Measurements from ENCODE around the gene TXNDC11.

Gene TXNDC11

DNA sequence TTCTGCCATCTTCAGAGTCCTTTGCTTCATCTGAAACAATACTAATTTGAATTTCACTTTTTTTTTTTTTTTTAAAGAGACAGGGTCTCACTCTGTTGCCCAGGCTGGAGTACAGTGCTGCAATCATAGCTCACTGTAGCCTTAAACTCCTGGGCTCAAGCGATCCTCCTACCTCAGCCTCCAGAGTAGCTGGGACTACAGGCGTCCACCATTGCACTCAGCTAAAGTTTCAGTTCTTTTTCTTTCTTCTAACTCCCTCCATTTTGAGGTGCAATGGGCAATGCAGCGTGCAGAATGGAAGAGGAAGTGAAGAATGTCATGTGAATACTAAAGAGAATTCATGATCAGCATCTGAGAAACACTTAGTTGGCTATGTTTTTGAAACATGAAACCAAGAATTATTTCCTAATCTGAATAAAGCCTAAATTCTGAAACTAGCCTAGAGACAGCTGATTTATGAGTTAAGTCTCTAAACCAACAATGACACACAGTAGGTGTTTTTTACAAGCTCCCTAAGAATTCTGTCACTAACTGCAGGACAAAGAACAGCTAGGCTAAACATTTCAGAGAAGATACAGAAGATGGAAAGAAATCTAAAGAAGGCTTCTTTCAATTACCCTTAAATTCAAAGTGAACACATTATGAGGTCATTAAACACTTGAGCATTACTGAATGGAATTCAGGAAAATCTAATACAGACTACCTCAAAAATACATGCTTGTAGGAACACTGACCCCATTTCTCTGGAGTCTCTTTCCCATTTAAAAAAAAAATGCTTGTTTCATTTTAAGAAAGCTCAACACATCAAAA is 53.4 kb downstream of the TXNDC11 start:
- no peak for DNase-seq (ENCODE audit: low read depth)

DNA sequence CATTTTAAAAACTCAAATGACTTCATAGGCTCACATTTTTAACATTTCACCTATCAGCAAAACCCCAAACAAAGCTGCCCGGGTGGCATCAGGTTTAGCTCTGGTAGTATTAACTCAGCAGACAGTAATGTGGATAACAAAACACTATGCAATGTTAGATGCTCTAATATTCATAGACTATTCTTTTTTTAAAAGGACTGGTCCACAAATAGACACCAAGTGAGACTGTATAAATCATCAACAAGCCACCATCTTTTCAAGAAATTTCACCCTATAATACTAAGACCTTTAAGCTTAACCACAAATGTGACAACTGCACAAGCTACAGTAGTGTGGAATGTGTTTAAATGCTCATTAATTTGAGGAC is 54.2 kb downstream of the TXNDC11 start:
- DNase-seq (ENCODE audit: low read depth): no peak

DNA sequence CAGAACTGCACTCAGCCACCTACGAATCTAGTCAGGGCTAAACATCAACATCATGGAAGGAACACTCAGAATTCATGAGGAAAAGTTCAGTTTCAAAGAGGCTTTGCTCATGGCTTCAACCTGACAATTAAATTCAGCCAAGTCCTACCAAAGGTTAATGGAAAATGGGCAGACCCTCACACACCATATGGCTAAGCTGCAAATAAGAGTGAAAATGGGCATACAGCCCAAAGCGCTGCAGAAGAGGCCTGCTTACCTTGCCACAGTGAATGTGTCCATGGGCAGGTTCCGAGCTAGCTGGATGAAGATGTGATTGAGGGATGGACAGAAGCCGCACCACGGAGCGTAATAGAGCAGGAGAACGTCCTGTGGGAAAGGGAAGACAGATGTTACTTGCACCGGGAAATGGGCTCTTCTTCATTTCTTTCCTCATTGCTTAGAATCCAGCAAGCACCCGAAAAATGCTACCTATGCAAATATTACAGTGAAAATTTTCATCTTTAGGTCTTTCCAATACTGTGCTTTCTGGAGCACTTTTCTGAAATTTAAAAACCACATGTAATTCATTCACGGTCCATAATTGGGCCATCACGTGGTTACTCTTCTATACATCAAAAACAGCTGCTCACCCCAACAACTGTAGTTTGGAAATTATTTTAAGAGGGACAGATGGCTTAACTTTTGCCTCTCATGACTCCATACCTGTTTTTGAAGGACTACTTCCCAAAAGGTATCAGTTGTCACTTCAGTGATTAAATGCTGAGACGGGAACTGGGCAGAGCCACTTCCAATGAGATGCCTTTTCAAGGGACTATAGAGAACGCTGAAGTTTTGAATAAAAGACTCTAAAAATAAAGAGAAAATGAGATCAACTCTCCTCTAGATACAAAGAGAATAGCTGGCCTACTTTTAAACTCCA is 54.8 kb downstream of the TXNDC11 start:
- no peak for DNase-seq (ENCODE audit: low read depth)

DNA sequence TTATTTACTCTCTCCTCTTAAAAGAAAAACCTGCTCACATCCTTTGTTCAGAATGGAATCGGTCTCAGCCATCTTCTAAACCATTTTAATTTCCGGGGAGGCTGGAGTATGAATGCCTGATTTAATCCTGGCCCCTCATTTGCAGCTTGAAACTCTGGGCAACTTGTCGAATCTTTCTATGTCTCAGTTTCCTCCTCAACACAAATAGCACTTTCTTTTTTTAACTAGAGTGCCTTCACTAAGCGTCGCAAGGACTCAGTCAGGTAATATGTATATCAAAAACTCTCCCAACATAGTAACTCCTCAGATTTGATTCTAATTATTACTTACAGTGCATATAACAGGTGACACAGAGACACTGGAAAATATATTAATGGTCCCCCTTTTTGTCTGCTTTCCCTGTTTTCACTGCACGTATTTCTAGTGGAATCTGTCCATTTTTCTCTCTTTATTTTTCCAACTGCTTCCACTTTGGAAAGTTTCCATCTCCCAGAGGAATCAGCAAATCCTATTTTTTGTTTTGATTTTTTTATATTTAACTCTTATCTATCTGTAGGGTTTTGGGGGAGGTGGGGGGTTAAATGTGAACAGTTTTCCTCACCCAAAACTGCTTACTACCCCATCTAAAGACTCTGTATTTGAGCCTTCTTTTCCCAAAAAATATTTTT is 55.8 kb downstream of the TXNDC11 start:
- no peak for DNase-seq (ENCODE audit: low read depth)

DNA sequence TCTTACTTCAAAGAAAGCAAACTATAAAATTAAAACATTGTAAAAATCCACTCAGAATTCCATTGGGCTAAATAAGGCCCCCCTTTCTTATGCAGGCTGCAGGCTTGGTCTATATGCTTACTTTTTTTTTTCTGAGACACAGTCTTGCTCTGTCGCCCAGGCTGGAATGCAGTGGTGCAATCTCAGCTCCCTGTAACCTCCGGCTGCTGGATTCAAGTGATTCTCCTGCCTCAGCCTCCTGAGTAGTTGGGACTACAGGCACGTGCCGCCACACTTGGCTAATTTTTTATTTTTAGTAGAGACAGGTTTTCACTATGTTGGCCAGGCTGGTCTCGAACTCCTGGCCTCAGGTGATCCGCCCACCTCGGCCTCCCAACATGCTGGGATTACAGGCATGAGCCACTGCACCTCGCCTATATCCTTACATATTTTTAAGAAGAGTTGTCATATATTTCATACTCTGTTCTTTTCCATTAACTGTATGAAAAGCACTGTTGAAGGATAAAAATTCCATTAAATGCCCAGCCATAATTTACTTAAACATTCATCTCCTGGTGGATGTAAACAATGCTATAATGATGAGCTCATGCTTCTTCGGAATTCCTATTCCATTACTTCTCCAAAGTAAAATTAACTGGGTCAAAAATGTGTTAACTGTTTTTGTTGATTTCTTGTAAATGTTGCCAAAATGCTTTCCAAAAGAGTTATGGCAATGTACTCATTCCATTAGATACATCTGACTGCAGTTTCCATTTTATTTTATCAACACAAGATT is 56.6 kb downstream of the TXNDC11 start:
- DNase-seq (ENCODE audit: low read depth): no peak

DNA sequence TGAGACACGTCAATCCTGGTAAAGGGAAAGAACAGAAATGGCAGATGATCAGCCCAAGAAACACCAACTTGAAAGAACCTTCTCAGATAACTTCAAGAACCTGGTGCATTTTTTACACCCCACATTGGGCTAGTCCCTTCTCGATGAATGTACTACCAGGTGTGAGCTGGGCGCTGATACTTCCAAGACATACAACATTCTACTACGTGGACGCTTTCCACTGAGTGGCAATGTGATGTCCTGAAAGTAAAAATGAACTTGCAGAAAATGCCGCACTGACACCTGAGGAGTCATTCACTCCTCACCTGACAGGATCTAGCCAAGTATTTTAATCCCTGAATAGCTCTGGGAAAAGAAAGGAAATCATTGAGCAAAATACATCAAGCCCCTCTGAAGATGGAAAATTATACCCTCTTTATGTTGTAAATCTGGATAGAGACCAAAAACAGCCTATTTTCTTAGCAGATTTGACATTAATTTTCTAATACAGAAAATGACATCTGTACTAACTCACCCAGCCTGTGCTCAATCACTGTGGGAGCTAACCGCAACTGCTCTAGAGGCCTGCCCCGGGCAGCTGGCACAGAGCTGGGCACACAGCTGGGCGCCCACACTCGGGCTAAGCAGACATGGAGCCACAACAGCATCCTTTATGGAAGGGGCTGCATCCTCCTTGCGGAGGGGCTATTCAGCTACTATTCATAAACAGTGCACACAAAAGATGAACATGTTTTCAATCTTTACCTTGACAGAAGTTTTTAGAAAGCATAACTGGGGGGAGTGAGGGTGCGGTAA is 58.2 kb downstream of the TXNDC11 start:
- no peak for DNase-seq (ENCODE audit: low read depth)

DNA sequence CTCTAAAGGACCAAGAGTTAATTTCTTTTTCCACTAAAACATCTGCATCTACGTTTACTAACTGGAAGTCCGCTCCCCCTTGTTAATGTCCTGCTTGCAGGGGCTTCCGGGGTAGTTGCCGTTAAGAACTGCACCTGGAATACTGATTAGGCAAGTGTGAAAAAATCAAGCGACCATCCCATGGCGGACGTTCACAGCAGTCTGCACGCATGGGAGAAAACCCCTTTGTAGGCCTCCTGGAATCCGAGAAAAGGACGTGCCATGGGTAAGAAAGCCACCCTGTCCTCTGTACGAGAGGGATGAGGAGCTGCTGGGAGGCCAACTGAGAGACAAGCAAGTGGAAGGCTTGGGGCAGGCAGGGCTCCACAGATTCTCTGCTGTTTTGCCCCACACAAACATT is 59.5 kb downstream of the TXNDC11 start:
- no peak for DNase-seq (ENCODE audit: low read depth)

DNA sequence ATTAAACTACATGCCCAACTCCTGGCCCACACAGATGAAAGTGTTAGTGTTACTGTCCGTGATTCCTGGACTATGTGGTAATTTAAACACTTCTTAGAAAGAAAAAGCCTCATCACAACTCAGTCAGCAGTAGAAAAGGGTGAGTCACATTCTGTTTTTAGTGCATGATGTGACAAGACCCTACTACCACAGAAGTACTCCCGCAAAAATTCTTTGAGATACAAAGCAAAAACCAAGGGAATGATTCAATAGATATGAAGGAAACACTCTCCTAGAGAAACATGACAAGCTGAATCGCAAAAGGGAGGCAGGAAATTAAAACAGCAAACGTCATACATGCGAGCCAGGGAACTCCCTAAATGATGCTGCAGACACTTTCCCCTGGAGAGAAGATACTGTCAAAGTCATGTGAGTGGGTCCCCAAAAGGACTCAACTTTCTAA is 60.0 kb downstream of the TXNDC11 start:
- DNase-seq (ENCODE audit: low read depth): no peak

DNA sequence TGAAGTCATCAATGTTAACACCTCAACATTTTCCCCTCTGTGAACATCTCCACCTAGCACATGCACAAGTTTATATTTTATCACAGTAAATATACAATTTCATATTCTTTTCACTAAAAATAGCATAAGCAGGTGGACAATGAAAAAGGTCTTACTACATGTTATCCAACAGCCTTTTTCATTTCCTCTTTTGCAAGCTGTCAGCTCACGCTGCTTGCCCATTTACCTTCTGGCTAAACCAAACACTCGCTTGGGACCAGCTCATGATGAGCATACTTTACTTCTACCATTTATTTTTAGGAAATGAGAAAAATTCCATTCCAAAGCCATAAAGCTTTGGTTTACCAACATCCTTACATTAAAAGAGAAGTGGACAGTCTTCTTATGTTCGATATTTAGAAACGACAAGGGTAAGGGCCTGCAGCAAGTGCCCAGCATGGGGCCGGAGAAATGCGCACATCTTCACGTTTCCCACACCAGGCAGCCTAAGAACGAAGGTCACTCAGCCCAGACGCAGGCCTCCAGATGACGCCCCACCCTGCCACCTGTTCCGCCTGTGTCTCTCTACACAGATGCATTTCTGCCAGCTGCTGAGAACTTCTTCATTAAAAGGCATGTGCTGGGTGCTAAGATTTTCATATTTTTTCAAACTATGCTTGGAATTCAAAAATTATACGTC is 60.5 kb downstream of the TXNDC11 start:
- no peak for DNase-seq (ENCODE audit: low read depth)

DNA sequence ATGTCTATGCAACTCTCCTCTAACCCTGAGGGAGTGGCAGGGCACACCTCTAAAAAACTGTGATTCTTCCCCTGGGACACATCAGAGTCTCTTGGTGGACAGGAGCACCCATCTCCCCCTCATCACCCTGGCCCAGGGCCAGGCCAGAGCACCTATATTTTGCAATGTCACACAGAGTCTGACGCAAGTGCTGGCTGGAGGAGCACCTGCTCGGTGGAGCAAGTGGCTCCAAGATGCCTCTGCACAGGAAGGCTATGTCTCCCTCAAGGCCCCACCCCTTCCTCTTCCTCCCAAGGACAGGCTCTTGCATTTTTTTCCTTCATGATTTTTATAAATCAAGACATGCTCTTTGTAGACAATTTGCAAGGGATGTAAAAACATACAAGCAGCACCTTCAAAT is 61.1 kb downstream of the TXNDC11 start:
- DNase-seq (ENCODE audit: low read depth): no peak

DNA sequence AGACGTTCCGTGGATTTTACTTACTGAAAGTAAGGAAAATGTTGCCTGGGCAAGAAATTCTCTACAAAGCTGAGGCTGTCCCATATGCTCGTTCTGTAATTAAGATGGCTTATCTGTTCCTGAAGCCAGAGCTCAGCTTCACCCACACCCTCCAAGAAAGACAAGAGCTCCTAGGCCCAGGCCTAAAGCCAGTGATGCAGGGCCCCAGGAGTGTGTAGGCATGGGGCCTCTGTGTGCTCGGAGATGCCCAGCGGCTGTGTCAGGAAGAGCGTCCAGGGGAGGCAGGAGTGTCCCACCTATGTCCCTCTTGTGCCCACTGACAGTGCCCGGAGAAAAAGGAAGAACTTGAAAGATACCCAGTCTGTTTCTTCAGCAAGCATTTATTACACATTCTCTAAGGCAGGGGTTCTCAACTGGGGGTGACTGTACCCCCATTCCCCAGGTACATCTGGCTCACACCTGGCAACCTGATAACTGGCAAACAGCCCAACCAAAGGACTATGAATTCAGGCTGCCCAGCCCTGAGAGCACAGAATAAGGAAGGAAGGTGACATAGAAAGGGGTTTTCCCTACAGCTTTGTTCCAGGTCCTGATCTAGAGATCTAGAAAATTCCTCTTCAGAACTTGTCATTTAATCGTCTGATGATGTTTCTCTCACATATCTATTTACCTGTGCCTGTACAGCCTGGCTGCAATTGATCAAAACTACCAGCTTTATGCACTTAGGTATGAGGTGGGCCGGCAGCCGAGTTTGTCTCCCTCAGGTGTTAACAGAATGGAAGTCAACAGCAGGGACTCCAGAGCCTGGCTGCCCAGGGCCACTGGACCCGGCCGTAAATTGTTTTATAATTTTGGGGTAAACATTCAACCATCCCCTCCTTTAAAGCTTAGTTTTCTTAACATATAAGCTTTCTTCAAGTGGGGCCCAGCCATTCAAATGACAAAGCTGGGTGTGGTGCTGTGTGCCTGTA is 62.4 kb downstream of the TXNDC11 start:
- no peak for DNase-seq (ENCODE audit: low read depth)

DNA sequence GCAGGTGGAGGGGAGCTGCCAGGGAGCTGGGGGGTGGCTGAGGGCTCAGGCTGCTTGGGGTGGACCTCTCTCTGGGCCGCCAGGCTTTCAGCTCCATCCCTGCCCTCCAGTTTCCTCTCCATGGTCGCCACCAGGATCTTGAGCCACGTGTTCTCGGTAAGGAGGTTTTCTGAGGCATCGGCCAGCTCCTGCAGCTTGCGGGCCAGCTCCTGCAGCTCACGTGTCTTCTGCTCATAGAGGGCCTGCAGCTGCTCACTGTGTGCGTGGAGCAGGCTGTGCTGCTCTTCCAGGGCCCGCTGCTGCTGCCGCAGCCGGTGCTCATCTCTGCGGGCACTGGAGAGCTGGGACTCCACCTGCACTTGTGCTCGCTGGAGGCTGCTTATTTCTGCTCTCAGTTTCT is 63.4 kb downstream of the TXNDC11 start:
- no peak for DNase-seq (ENCODE audit: low read depth)

DNA sequence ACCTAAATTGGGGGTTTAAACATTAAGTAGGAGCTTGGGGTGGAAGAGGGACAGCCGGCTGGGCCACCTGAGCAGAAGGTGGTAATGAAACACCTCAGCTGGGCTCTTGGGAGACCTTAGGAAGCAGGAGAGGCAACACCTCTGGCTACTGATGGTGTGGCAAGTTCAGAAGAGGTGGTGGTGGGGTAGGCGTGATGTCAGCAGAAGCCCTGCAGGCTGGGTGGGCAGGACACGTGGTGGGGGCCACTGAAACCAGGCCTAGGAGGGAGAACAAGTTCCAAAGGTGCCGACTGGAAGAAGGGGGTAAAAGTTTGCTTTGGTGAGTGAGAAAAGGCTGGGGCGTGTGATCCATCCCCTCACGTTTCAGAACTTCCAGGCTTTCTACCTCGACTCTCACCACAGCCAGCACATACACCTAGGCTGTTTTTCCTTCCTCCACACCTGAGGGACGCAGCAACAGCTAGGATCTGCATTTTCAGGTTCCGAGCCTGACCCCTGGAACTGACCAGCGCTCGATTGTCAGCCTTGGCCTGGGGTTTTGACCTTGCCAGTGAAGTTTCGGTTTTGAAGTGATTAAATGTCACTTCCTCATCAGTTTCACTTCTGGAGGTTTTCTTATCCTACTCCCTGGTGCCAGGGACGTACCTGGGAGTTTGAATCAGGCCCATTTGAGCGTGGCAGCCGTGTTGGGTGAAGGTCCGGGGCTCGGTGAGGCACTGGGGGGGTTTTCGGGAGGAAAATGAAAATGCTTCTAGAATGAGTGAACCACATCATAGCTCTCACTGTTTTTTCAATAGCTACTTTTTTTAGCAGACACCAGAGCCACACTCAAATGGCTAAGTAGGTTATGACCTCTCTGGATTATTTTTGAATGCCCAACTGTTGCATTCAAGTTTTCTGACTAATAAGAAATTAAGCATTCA is 64.4 kb downstream of the TXNDC11 start:
- no peak for DNase-seq (ENCODE audit: low read depth)

DNA sequence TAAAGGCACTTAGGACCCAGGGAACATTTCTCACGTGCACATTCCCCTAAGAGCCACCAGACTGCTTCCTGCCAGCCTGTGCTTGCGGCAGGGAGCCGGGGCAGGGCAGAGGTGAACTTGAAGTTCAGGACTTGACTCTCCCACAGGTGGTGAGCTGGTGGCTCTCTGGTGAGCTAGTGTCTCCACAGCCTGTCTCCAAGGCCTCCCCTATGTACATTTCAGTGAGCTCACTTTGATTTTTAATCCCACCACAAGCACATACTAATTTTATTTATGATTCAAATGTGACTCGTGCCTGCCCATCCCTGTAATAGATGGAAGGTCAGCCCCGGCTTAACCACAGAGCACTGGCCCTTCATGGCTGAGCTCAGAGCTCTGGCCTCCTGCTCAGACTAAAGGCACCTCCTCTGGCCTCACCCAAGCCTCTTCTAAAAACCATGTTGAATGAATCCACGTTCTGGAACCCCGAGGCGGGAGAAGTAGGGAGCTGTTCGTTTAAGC is 65.2 kb downstream of the TXNDC11 start:
- DNase-seq (ENCODE audit: low read depth): no peak

DNA sequence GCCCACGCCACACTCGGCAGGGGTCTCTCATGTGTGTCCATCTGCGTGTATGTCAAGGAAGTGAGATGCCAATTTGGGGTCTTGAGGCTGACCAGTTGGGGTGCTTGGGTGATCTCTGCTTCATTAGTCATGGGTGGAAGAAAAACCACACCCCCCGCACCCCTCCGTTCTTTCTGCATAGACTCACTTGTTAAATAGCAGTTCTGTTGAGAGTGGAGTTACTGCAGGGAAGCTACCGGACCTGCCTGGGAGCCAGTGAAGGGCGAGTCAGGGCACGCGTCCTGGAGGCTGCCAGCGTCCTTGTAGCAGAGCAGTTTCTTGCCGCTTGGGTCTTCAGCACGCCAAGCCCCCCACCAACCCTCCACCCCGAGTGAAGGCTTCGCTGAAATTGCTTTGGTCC is 65.9 kb downstream of the TXNDC11 start:
- no peak for DNase-seq (ENCODE audit: low read depth)

DNA sequence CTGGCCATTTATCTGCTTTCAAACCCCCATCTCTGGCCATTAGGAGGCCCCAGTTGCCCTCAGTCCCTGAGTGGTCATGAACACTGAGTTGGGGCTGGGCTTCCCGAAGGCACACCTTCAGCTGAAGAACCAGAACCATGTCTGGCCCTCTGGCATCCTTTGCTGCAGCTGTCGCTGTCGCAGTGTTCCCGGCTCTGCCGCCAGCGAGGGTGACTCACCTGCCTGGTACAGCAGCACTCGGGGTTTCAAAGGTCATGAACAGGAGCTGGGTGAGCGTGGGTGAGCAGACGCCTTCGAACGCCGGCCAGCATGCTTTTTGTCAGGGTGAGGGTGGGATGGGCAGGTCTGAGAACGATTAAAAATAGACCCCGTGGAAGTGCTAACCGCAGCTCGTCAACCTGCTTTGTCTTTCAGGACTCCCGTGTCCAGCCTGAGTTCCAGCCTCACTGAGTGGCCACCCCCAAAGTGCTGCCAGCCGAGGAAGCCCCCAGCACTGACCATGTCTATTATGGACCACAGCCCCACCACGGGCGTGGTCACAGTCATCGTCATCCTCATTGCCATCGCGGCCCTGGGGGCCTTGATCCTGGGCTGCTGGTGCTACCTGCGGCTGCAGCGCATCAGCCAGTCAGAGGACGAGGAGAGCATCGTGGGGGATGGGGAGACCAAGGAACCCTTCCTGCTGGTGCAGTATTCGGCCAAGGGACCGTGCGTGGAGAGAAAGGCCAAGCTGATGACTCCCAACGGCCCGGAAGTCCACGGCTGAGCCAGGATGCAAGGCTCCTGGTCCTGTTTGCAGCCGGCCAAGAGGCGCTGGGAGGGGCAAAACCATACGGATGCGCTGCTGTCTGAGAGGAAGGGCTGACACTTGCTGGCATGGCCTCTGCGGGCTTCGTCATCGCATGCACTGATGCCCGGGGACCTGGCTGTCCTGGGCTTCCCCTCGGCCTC is 66.8 kb downstream of the TXNDC11 start:
- no peak for DNase-seq (ENCODE audit: low read depth)

Data from stimulated activated CD8-positive, alpha-beta memory T cell treated with anti-CD3 and anti-CD28 coated beads, Interleukin-12 subunit alpha, Interleukin-12 subunit beta, amount 100 ng/mL, for 1 hour (primary cell).